Activated naive CD4-positive, alpha-beta T cell treated with anti-CD3 and anti-CD28 coated beads, Interleukin-2, amount 10 ng/mL, durations not matched to agents 7 days and 5 days (primary cell): ENCODE results near the gene AASS.

ENCODE experiments used
- CTCF ChIA-PET: fragments of 350-600 bp; sonication (Branson Sonifier 250); formaldehyde crosslinking; loops from one replicate; lab custom pipeline; 2021; ENCODE audit warnings: antibody characterized with exemption; lab: Charles Lee
- DNase-seq: peaks from one replicate; pipeline ENCODE4 v3.0.0-alpha.2; 2020
- H3K27ac Mint-ChIP-seq: one replicate; pipeline ENCODE4 v1.8.0; 2021; ENCODE audit warnings: mild to moderate bottlenecking, moderate library complexity, mixed read lengths
- H3K27me3 Mint-ChIP-seq: one replicate; pipeline ENCODE4 v1.8.0; 2021; ENCODE audit warnings: mild to moderate bottlenecking, mixed read lengths
- H3K36me3 Mint-ChIP-seq: one replicate; pipeline ENCODE4 v1.8.0; 2021; ENCODE audit warnings: mixed read lengths
- H3K4me1 Mint-ChIP-seq: one replicate; pipeline ENCODE4 v1.8.0; 2021; ENCODE audit warnings: mixed read lengths
- H3K4me3 Mint-ChIP-seq: one replicate; pipeline ENCODE4 v1.8.0; 2021; ENCODE audit warnings: mild to moderate bottlenecking, moderate library complexity, mixed read lengths
- H3K9me3 Mint-ChIP-seq: one replicate; pipeline ENCODE4 v1.8.0; 2021; ENCODE audit warnings: mixed read lengths

Gene AASS

GRCh38 chr7:122082670-122083069 lies 61.4 kb downstream of the AASS start:
- H3K27me3 Mint-ChIP-seq, result no peaks in the 10 kb centered on the region
- H3K4me1 Mint-ChIP-seq, result no peaks in the 10 kb centered on the region
- CTCF ChIA-PET, result no interaction called here
- no peak for DNase-seq
- H3K4me3 Mint-ChIP-seq, result no peak overlapping the region
- H3K9me3 Mint-ChIP-seq, result no peaks in the 10 kb centered on the region
- H3K27ac Mint-ChIP-seq, result no peak overlapping the region
- no peaks in the 10 kb centered on the region for H3K36me3 Mint-ChIP-seq

GRCh38 chr7:122082160-122082559 lies 61.9 kb downstream of the AASS start:
- H3K27me3 Mint-ChIP-seq, result no peaks in the 10 kb centered on the region
- no peak overlapping the region for H3K4me3 Mint-ChIP-seq
- no peaks in the 10 kb centered on the region for H3K4me1 Mint-ChIP-seq
- DNase-seq, result no peak
- H3K9me3 Mint-ChIP-seq, result no peaks in the 10 kb centered on the region
- CTCF ChIA-PET, result interaction anchor here (1.8 kb wide), 1 partner anchor 11 kb away, joined by 7 read pairs; no protein-coding TSS in a partner anchor
- H3K36me3 Mint-ChIP-seq, result no peaks in the 10 kb centered on the region
- no peak overlapping the region for H3K27ac Mint-ChIP-seq

GRCh38 chr7:122073635-122074034 lies 70.4 kb downstream of the AASS start:
- Mint-ChIP-seq H3K4me1 (no peaks in the 10 kb centered on the region), H3K27ac (no peak overlapping the region), H3K9me3 (peaks cover 2% of the 10 kb centered on the region), H3K4me3 (no peak overlapping the region), H3K36me3 (no peaks in the 10 kb centered on the region), H3K27me3 (no peaks in the 10 kb centered on the region)
- CTCF ChIA-PET, result no interaction called here
- no peak for DNase-seq

GRCh38 chr7:122072924-122073599 lies 71.0 kb downstream of the AASS start:
- Mint-ChIP-seq H3K4me3 (no peak overlapping the region), H3K36me3 (no peaks in the 10 kb centered on the region), H3K27ac (no peak overlapping the region), H3K4me1 (no peaks in the 10 kb centered on the region), H3K9me3 (peaks cover 2% of the 10 kb centered on the region), H3K27me3 (no peaks in the 10 kb centered on the region)
- CTCF ChIA-PET, result no interaction called here
- DNase-seq, result no peak

GRCh38 chr7:122072272-122072671 lies 71.8 kb downstream of the AASS start:
- CTCF ChIA-PET, result no interaction called here
- no peak for DNase-seq
- Mint-ChIP-seq H3K36me3 (no peaks in the 10 kb centered on the region), H3K27me3 (no peaks in the 10 kb centered on the region), H3K4me3 (no peak overlapping the region), H3K9me3 (peaks cover 2% of the 10 kb centered on the region), H3K4me1 (no peaks in the 10 kb centered on the region), H3K27ac (no peak overlapping the region)

- H3K36me3 Mint-ChIP-seq, result no peaks in the 10 kb centered on the region
- H3K27me3 Mint-ChIP-seq, result no peaks in the 10 kb centered on the region
- no peak overlapping the region for H3K4me3 Mint-ChIP-seq
- no peaks in the 10 kb centered on the region for H3K4me1 Mint-ChIP-seq
- H3K27ac Mint-ChIP-seq, result no peak overlapping the region
- H3K9me3 Mint-ChIP-seq, result peaks cover 2% of the 10 kb centered on the region
- CTCF ChIA-PET, result no interaction called here
- DNase-seq, result no peak
Observed at GRCh38 chr7:122070834-122071233, 73.2 kb downstream of the AASS start.

GRCh38 chr7:122070062-122070461 lies 74.0 kb downstream of the AASS start:
- CTCF ChIA-PET, result no interaction called here
- H3K9me3 Mint-ChIP-seq, result peaks cover 2% of the 10 kb centered on the region

GRCh38 chr7:122068999-122069398 lies 75.0 kb downstream of the AASS start:
- Mint-ChIP-seq H3K9me3 (peaks cover 2% of the 10 kb centered on the region), H3K36me3 (no peaks in the 10 kb centered on the region)
- no peak for DNase-seq

More at GRCh38 chr7:122070062-122070461, 74.0 kb downstream of the AASS start:
- no peaks in the 10 kb centered on the region for H3K27me3 Mint-ChIP-seq
- H3K4me3 Mint-ChIP-seq, result no peak overlapping the region
- no peaks in the 10 kb centered on the region for H3K4me1 Mint-ChIP-seq
- H3K36me3 Mint-ChIP-seq, result no peaks in the 10 kb centered on the region
- H3K27ac Mint-ChIP-seq, result no peak overlapping the region
- DNase-seq, result no peak

GRCh38 chr7:122068046-122068445 lies 76.0 kb downstream of the AASS start:
- H3K27ac Mint-ChIP-seq, result no peak overlapping the region
- no peak overlapping the region for H3K4me3 Mint-ChIP-seq
- H3K27me3 Mint-ChIP-seq, result no peaks in the 10 kb centered on the region
- H3K4me1 Mint-ChIP-seq, result no peaks in the 10 kb centered on the region
- CTCF ChIA-PET, result no interaction called here
- DNase-seq, result no peak
- peaks cover 2% of the 10 kb centered on the region for H3K9me3 Mint-ChIP-seq
- H3K36me3 Mint-ChIP-seq, result no peaks in the 10 kb centered on the region

More at GRCh38 chr7:122068999-122069398, 75.0 kb downstream of the AASS start:
- H3K27me3 Mint-ChIP-seq, result no peaks in the 10 kb centered on the region
- CTCF ChIA-PET, result no interaction called here
- H3K4me1 Mint-ChIP-seq, result no peaks in the 10 kb centered on the region
- no peak overlapping the region for H3K4me3 Mint-ChIP-seq
- H3K27ac Mint-ChIP-seq, result no peak overlapping the region

- CTCF ChIA-PET, result no interaction called here
- Mint-ChIP-seq H3K27ac (no peak overlapping the region), H3K4me1 (no peaks in the 10 kb centered on the region), H3K9me3 (peaks cover 2% of the 10 kb centered on the region), H3K36me3 (no peaks in the 10 kb centered on the region), H3K4me3 (no peak overlapping the region), H3K27me3 (no peaks in the 10 kb centered on the region)
- no peak for DNase-seq
Observed at GRCh38 chr7:122067077-122067476, 77.0 kb downstream of the AASS start.

- CTCF ChIA-PET, result no interaction called here
- H3K36me3 Mint-ChIP-seq, result no peaks in the 10 kb centered on the region
Observed at GRCh38 chr7:122064971-122065370, 79.1 kb downstream of the AASS start.

GRCh38 chr7:122063146-122063545 lies 80.9 kb downstream of the AASS start:
- H3K4me3 Mint-ChIP-seq, result no peak overlapping the region
- no peaks in the 10 kb centered on the region for H3K9me3 Mint-ChIP-seq
- H3K36me3 Mint-ChIP-seq, result no peaks in the 10 kb centered on the region
- CTCF ChIA-PET, result no interaction called here
- no peak overlapping the region for H3K27ac Mint-ChIP-seq
- no peaks in the 10 kb centered on the region for H3K4me1 Mint-ChIP-seq
- H3K27me3 Mint-ChIP-seq, result no peaks in the 10 kb centered on the region
- no peak for DNase-seq

More at GRCh38 chr7:122064971-122065370, 79.1 kb downstream of the AASS start:
- no peaks in the 10 kb centered on the region for H3K4me1 Mint-ChIP-seq
- DNase-seq, result no peak
- H3K27me3 Mint-ChIP-seq, result no peaks in the 10 kb centered on the region
- H3K27ac Mint-ChIP-seq, result no peak overlapping the region
- H3K9me3 Mint-ChIP-seq, result peaks cover 2% of the 10 kb centered on the region
- H3K4me3 Mint-ChIP-seq, result no peak overlapping the region

- Mint-ChIP-seq H3K27me3 (no peaks in the 10 kb centered on the region), H3K9me3 (no peaks in the 10 kb centered on the region), H3K36me3 (no peaks in the 10 kb centered on the region), H3K4me3 (no peak overlapping the region), H3K4me1 (no peaks in the 10 kb centered on the region), H3K27ac (no peak overlapping the region)
- no peak for DNase-seq
- CTCF ChIA-PET, result no interaction called here
Observed at GRCh38 chr7:122059542-122059941, 84.5 kb downstream of the AASS start.

- DNase-seq, result no peak
- H3K36me3 Mint-ChIP-seq, result no peaks in the 10 kb centered on the region
- H3K27me3 Mint-ChIP-seq, result no peaks in the 10 kb centered on the region
- no peak overlapping the region for H3K27ac Mint-ChIP-seq
- CTCF ChIA-PET, result no interaction called here
- H3K4me1 Mint-ChIP-seq, result no peaks in the 10 kb centered on the region
- H3K9me3 Mint-ChIP-seq, result no peaks in the 10 kb centered on the region
- no peak overlapping the region for H3K4me3 Mint-ChIP-seq
Observed at GRCh38 chr7:122056977-122057376, 87.1 kb downstream of the AASS start.

- Mint-ChIP-seq H3K4me1 (no peaks in the 10 kb centered on the region), H3K27ac (no peak overlapping the region)
- CTCF ChIA-PET, result no interaction called here
Observed at GRCh38 chr7:122055073-122055472, 89.0 kb downstream of the AASS start.

More at GRCh38 chr7:122055073-122055472, 89.0 kb downstream of the AASS start:
- DNase-seq, result no peak
- no peaks in the 10 kb centered on the region for H3K9me3 Mint-ChIP-seq
- no peaks in the 10 kb centered on the region for H3K36me3 Mint-ChIP-seq
- no peak overlapping the region for H3K4me3 Mint-ChIP-seq
- H3K27me3 Mint-ChIP-seq, result no peaks in the 10 kb centered on the region
